Epidermal melanocyte (primary cell): ENCODE measurements around the gene MMP19.
"Not testable (repeated sequence)": the region's sequence is repeated elsewhere in the genome, so short reads cannot be mapped to it uniquely, and the experiment has no call there.

Source experiments
- DNase-seq: peaks from one replicate; pipeline ENCODE4 v3.0.0; 2011; ENCODE audit warnings: low spot score; ENCODE audit not compliant: insufficient read length

MMP19 gene

GRCh38 chr12:55843431-55843830 is 695 bp upstream of the MMP19 start:
- DNase-seq, result no peak

GRCh38 chr12:55840581-55841351 is 2.0 kb downstream of the MMP19 start:
- no peak for DNase-seq

- DNase-seq, result no peak
Observed at GRCh38 chr12:55839345-55840140, 3.2 kb downstream of the MMP19 start.

- DNase-seq, result no peak
Observed at GRCh38 chr12:55838361-55838760, 4.4 kb downstream of the MMP19 start.

- not testable (repeated sequence) for DNase-seq
Observed at GRCh38 chr12:55834400-55834799, 8.3 kb downstream of the MMP19 start.

GRCh38 chr12:55833056-55833455 is 9.7 kb downstream of the MMP19 start:
- DNase-seq, result no peak

- DNase-seq, result no peak
Observed at GRCh38 chr12:55831447-55831815, 11.3 kb downstream of the MMP19 start.

GRCh38 chr12:55830601-55831446 is 11.9 kb downstream of the MMP19 start:
- peak; percentile 63 for DNase-seq

GRCh38 chr12:55829967-55830600 is 12.7 kb downstream of the MMP19 start:
- peak; percentile 47 for DNase-seq

GRCh38 chr12:55828357-55828756 is 14.4 kb downstream of the MMP19 start:
- no peak for DNase-seq

GRCh38 chr12:55827806-55828205 is 14.9 kb downstream of the MMP19 start:
- no peak for DNase-seq

- DNase-seq, result no peak
Observed at GRCh38 chr12:55824726-55825125, 18.0 kb downstream of the MMP19 start.

GRCh38 chr12:55823419-55823818 is 19.3 kb downstream of the MMP19 start:
- DNase-seq, result no peak

GRCh38 chr12:55822228-55822627 is 20.5 kb downstream of the MMP19 start:
- DNase-seq, result no peak

GRCh38 chr12:55820679-55821078 is 22.1 kb downstream of the MMP19 start:
- no peak for DNase-seq

- no peak for DNase-seq
Observed at GRCh38 chr12:55818886-55819285, 23.9 kb downstream of the MMP19 start.

- DNase-seq, result peak; percentile 43
Observed at GRCh38 chr12:55818140-55818728, 24.5 kb downstream of the MMP19 start.

GRCh38 chr12:55817345-55818139 is 25.2 kb downstream of the MMP19 start, which contains the start of the genes ORMDL2 and SARNP:
TSS of gene ORMDL2 (plus strand) at chr12:55818041. CDS start at chr12:55819000, 959 bp downstream.
TSS of gene SARNP (minus strand) at chr12:55817724. CDS start at chr12:55817701, 23 bp downstream.
- DNase-seq, result peak; percentile 97

GRCh38 chr12:55816881-55817344 is 25.8 kb downstream of the MMP19 start:
- no peak for DNase-seq

- DNase-seq, result no peak
Observed at GRCh38 chr12:55815473-55815872, 27.3 kb downstream of the MMP19 start.
